ENCODE results near the gene LDLRAP1.
A peak's percentile ranks its signal among the peaks of the same experiment; 100 is the strongest.
"Not testable (repeated sequence)": the region's sequence is repeated elsewhere in the genome, so short reads cannot be mapped to it uniquely, and the experiment has no call there.

The LDLRAP1 gene

DNA sequence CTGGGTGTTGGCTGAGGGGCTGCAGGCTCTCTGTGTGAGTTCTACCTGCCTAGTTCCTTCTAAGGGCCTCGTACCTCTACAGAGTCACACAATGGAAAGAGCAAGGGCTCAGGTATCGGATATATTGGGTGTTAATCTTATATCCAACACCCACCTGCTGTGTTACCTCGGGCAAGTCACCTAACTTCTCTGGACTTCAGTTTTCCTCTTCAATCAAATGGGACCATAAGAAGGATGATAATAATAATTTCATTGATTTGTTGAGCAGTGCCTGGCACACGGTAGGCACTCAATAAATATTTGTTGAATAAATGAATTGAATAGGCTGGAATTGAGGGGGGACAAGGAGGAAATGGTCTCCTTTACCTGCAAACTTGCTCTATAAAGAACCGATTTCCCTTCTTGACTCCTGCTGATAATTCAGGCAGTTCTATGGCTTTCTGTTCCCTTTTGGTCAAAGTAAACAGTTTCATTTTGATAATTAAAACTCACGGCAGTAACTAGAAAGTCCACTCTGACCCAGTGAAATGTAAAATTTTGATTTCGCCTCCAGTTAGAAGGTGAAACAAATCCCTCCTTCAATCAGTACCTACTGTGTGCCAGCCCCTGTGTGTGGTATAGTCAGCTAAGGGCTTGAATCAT lies 56.7 kb downstream of the LDLRAP1 start:
- Histone ChIP-seq H3K79me1 (ENCODE audit: low read length) (no peaks in the 10 kb centered on the region), H3K4ac (ENCODE audit: low read depth, low read length) (no peak overlapping the region), H2BK15ac (replicated peaks; ENCODE audit: low read depth) (no peak overlapping the region), H3K9ac (ENCODE audit: low read length) (no peak overlapping the region), H3K4me1 (ENCODE audit: control insufficient read depth, low read depth, low read length) (no peaks in the 10 kb centered on the region), H2BK5ac (ENCODE audit: low read length) (no peak overlapping the region), H3K36me3 (ENCODE audit: control insufficient read depth, insufficient read depth, low read length) (no peaks in the 10 kb centered on the region), H3K18ac (ENCODE audit: low read length) (no peak overlapping the region), H3K79me2 (ENCODE audit: control insufficient read depth, insufficient read depth, low read length) (no peaks in the 10 kb centered on the region), H2AK5ac (ENCODE audit: low read length) (no peak overlapping the region), H2BK120ac (ENCODE audit: low read depth, low read length) (no peak overlapping the region), H3K27me3 (ENCODE audit: insufficient read depth, low read length, poor library complexity) (no peaks in the 10 kb centered on the region), H3K27ac (ENCODE audit: low read depth, low read length) (no peak overlapping the region), H3K4me2 (ENCODE audit: low read length) (no peak overlapping the region), H4K8ac (ENCODE audit: low read depth, low read length) (no peak overlapping the region), H3K23ac (ENCODE audit: low read length) (no peak overlapping the region), H3K56ac (ENCODE audit: low read length) (no peak overlapping the region), H4K5ac (ENCODE audit: low read length) (no peak overlapping the region), H3K4me3 (ENCODE audit: low read length) (no peak overlapping the region)
- no peak for DNase-seq
- WGBS (ENCODE audit: extremely low coverage, insufficient coverage, low lambda C conversion rate): no CpG with 5 or more reads among the region's 7 CpGs

DNA sequence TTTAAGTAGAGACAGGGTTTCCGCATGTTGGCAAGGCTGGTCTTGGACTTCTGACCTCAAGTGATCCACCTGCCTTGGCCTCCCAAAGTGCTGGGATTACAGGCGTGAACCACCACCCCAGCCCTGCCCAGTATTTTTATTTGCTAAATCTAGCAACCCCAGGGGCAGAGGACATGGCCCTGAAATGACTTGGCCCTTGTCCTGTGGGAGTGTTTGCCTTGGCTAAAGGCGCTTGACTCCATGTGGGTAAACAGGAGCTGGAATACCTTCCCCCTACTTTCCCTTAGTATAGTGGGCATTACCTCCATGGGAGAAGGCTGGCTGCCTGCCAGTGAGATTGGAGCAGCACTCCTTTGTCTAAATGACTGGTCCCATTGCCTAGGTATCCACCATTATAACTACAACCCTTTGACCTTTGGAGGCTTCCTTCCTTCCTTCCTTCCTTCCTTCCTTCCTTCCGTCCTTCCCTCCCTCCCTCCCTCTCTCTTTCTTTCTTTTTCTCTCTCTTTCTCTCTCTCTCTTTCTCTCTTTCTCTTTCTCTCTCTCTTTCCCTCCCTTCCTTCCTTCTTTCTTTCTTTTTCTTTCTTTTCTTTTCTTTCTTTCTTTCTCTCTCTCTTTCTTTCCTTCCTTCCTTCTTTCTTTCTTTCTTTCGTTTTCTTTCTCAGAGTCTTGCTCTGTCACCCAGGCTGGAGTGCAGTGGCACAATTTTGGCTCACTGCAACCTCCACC lies 57.7 kb downstream of the LDLRAP1 start:
- H2AK5ac ChIP-seq (ENCODE audit: low read length); DNase-seq; H3K27ac ChIP-seq (ENCODE audit: low read depth, low read length); H3K18ac ChIP-seq (ENCODE audit: low read length); H3K4me2 ChIP-seq (ENCODE audit: low read length); H4K5ac ChIP-seq (ENCODE audit: low read length); H3K9ac ChIP-seq (ENCODE audit: low read length); H3K4me3 ChIP-seq (ENCODE audit: low read length); H3K4ac ChIP-seq (ENCODE audit: low read depth, low read length); H3K79me2 ChIP-seq (ENCODE audit: control insufficient read depth, insufficient read depth, low read length); H4K8ac ChIP-seq (ENCODE audit: low read depth, low read length); H3K27me3 ChIP-seq (ENCODE audit: insufficient read depth, low read length, poor library complexity); H2BK5ac ChIP-seq (ENCODE audit: low read length); H3K36me3 ChIP-seq (ENCODE audit: control insufficient read depth, insufficient read depth, low read length); H3K79me1 ChIP-seq (ENCODE audit: low read length); H3K4me1 ChIP-seq (ENCODE audit: control insufficient read depth, low read depth, low read length); H3K56ac ChIP-seq (ENCODE audit: low read length); H2BK120ac ChIP-seq (ENCODE audit: low read depth, low read length); H2BK15ac ChIP-seq (replicated peaks; ENCODE audit: low read depth); H3K23ac ChIP-seq (ENCODE audit: low read length): not testable (repeated sequence)
- no CpG with 5 or more reads among the region's 5 CpGs for WGBS (ENCODE audit: extremely low coverage, insufficient coverage, low lambda C conversion rate)

DNA sequence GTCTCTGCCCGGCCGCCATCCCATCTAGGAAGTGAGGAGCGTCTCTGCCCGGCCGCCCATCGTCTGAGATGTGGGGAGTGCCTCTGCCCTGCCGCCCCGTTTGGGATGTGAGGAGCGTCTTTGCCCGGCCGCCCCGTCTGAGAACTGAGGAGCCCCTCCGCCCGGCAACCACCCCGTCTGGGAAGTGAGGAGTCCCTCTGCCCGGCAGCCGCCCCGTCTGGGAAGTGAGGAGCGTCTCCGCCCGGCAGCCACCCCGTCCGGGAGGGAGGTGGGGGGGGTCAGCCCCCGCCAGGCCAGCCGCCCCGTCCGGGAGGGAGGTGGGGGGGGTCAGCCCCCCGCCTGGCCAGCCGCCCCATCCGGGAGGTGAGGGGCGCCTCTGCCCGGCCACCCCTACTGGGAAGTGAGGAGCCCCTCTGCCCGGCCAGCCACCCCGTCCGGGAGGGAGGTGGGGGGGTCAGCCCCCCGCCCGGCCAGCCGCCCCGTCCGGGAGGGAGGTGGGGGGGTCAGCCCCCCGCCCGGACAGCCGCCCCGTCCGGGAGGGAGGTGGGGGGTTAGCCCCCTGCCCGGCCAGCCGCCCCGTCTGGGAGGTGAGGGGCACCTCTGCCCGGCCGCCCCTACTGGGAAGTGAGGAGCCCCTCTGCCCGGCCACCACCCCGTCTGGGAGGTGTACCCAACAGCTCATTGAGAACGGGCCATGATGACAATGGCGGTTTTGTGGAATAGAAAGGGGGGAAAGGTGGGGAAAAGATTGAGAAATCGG lies 60.6 kb downstream of the LDLRAP1 start:
- H4K5ac ChIP-seq (ENCODE audit: low read length); H3K9ac ChIP-seq (ENCODE audit: low read length); H2AK5ac ChIP-seq (ENCODE audit: low read length); H3K27ac ChIP-seq (ENCODE audit: low read depth, low read length); H4K8ac ChIP-seq (ENCODE audit: low read depth, low read length); H3K36me3 ChIP-seq (ENCODE audit: control insufficient read depth, insufficient read depth, low read length); H3K23ac ChIP-seq (ENCODE audit: low read length); H2BK15ac ChIP-seq (replicated peaks; ENCODE audit: low read depth); H3K4me2 ChIP-seq (ENCODE audit: low read length); H3K27me3 ChIP-seq (ENCODE audit: insufficient read depth, low read length, poor library complexity); H3K79me1 ChIP-seq (ENCODE audit: low read length); H2BK120ac ChIP-seq (ENCODE audit: low read depth, low read length); H3K4ac ChIP-seq (ENCODE audit: low read depth, low read length); H3K56ac ChIP-seq (ENCODE audit: low read length); H3K79me2 ChIP-seq (ENCODE audit: control insufficient read depth, insufficient read depth, low read length); H3K18ac ChIP-seq (ENCODE audit: low read length); H3K4me1 ChIP-seq (ENCODE audit: control insufficient read depth, low read depth, low read length); H3K4me3 ChIP-seq (ENCODE audit: low read length); H2BK5ac ChIP-seq (ENCODE audit: low read length); DNase-seq: not testable (repeated sequence)
- WGBS (ENCODE audit: extremely low coverage, insufficient coverage, low lambda C conversion rate): no CpG with 5 or more reads among the region's 55 CpGs

DNA sequence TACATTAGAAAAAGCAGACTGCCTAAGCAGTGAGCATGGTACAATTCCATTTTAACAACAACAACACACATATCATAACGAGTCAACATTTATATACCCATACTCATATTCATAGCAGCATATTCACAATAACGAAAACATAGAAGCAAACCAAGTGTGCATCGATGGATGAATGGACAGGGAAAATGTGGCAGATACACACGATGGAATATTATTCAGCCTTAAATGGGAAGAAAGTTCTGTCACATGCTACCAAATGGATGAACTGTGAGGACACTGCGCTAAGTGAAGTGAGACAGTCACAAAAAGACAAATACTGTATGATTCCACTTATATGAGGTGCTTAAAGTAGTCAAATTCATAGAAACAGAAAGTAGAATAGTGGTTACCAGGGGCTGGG lies 63.7 kb downstream of the LDLRAP1 start:
- H4K8ac ChIP-seq (ENCODE audit: low read depth, low read length): no peak overlapping the region
- no peak overlapping the region for H3K23ac ChIP-seq (ENCODE audit: low read length)
- no peak for DNase-seq
- H3K56ac ChIP-seq (ENCODE audit: low read length): no peak overlapping the region
- no peaks in the 10 kb centered on the region for H3K4me1 ChIP-seq (ENCODE audit: control insufficient read depth, low read depth, low read length)
- H3K27me3 ChIP-seq (ENCODE audit: insufficient read depth, low read length, poor library complexity): no peaks in the 10 kb centered on the region
- H3K4me2 ChIP-seq (ENCODE audit: low read length): no peak overlapping the region
- no peak overlapping the region for H2BK15ac ChIP-seq (replicated peaks; ENCODE audit: low read depth)
- H2BK120ac ChIP-seq (ENCODE audit: low read depth, low read length): no peak overlapping the region
- no peak overlapping the region for H2BK5ac ChIP-seq (ENCODE audit: low read length)
- no peak overlapping the region for H3K4ac ChIP-seq (ENCODE audit: low read depth, low read length)
- no peaks in the 10 kb centered on the region for H3K79me1 ChIP-seq (ENCODE audit: low read length)
- H3K79me2 ChIP-seq (ENCODE audit: control insufficient read depth, insufficient read depth, low read length): no peaks in the 10 kb centered on the region
- no peaks in the 10 kb centered on the region for H3K36me3 ChIP-seq (ENCODE audit: control insufficient read depth, insufficient read depth, low read length)
- no peak overlapping the region for H4K5ac ChIP-seq (ENCODE audit: low read length)
- H3K9ac ChIP-seq (ENCODE audit: low read length): no peak overlapping the region
- no peak overlapping the region for H3K4me3 ChIP-seq (ENCODE audit: low read length)
- no peak overlapping the region for H3K18ac ChIP-seq (ENCODE audit: low read length)
- WGBS (ENCODE audit: extremely low coverage, insufficient coverage, low lambda C conversion rate): 100% methylated on average over 2 of the region's 5 CpGs
- H2AK5ac ChIP-seq (ENCODE audit: low read length): no peak overlapping the region
- H3K27ac ChIP-seq (ENCODE audit: low read depth, low read length): no peak overlapping the region

DNA sequence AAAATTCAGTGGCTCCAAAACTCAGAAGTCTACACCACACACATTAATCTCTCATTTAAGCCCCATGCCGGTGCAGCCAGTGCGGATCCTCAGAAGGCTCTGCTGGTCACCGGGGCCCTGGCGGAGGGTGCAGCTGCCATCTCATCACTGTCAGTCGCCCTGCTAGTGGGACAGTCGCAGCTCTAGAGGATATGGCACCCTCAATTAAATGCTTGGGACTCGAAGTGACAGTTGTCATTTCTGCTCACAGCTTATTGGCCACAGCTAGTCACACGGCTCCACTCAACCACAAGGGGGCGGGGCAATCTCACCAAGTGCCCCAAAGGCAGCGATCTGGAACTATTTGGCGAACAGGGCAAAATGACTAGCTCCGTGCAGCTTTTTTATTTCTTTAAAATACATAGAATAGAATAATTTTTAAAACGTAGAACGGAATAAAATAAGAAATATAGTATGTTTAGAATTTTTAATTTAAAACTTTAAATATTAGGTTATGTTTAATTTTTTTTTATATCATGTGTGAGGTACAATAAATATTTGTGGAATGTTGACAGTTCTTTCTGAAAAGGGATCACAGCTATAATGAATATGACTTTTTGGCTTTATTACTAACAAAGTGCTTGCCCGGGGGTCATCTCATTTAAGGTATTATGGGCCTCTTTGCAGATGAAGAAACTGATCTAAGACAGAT lies 65.2 kb downstream of the LDLRAP1 start:
- Histone ChIP-seq H3K4me2 (ENCODE audit: low read length) (no peak overlapping the region), H3K27me3 (ENCODE audit: insufficient read depth, low read length, poor library complexity) (no peaks in the 10 kb centered on the region), H3K56ac (ENCODE audit: low read length) (no peak overlapping the region), H2AK5ac (ENCODE audit: low read length) (no peak overlapping the region), H4K5ac (ENCODE audit: low read length) (no peak overlapping the region), H3K18ac (ENCODE audit: low read length) (no peak overlapping the region), H4K8ac (ENCODE audit: low read depth, low read length) (no peak overlapping the region), H3K23ac (ENCODE audit: low read length) (no peak overlapping the region), H3K36me3 (ENCODE audit: control insufficient read depth, insufficient read depth, low read length) (no peaks in the 10 kb centered on the region), H3K79me2 (ENCODE audit: control insufficient read depth, insufficient read depth, low read length) (no peaks in the 10 kb centered on the region), H2BK120ac (ENCODE audit: low read depth, low read length) (no peak overlapping the region), H3K4me3 (ENCODE audit: low read length) (no peak overlapping the region), H2BK5ac (ENCODE audit: low read length) (no peak overlapping the region), H3K79me1 (ENCODE audit: low read length) (no peaks in the 10 kb centered on the region), H3K9ac (ENCODE audit: low read length) (no peak overlapping the region), H3K4ac (ENCODE audit: low read depth, low read length) (no peak overlapping the region), H3K4me1 (ENCODE audit: control insufficient read depth, low read depth, low read length) (no peaks in the 10 kb centered on the region), H3K27ac (ENCODE audit: low read depth, low read length) (no peak overlapping the region), H2BK15ac (replicated peaks; ENCODE audit: low read depth) (no peak overlapping the region)
- DNase-seq: peak; percentile 90
- 100% methylated on average over 2 of the region's 15 CpGs for WGBS (ENCODE audit: extremely low coverage, insufficient coverage, low lambda C conversion rate)

All from mesendoderm (in vitro differentiated cells).